IPS DF 6.9 (cell line): Measurements from ENCODE around the gene SUSD6.

Experiments
- DNase-seq: peaks from one replicate; pipeline ENCODE4 v3.0.0-alpha.2; 2013; ENCODE audit warnings: low read depth, low spot score
- H3K27ac ChIP-seq: one replicate; pipeline ENCODE4 v1.5.1; 2013; ENCODE audit warnings: low read length, control low read depth
- H3K27me3 ChIP-seq: 2 replicates; pipeline ENCODE4 v1.6.1; 2013; ENCODE audit warnings: mild to moderate bottlenecking, low read length; ENCODE audit not compliant: control insufficient read depth, insufficient read depth
- H3K36me3 ChIP-seq: 2 replicates; pipeline ENCODE4 v1.6.1; 2013; ENCODE audit warnings: low read length; ENCODE audit not compliant: control insufficient read depth, insufficient read depth
- H3K4me1 ChIP-seq: 2 replicates; pipeline ENCODE4 v1.6.1; 2013; ENCODE audit warnings: low read length; ENCODE audit not compliant: control insufficient read depth, insufficient read depth
- H3K4me3 ChIP-seq: 2 replicates; pipeline ENCODE4 v1.5.1; 2013; ENCODE audit warnings: mild to moderate bottlenecking, low read length
- H3K9me3 ChIP-seq: 2 replicates; pipeline ENCODE4 v1.6.1; 2013; ENCODE audit warnings: low read length, inconsistent platforms; ENCODE audit not compliant: control insufficient read depth, insufficient read depth
- WGBS: extraction: QIAGEN DNeasy Blood & Tissue Kit; methylation state at CpG from one replicate; pipeline ENCODE4 v1.1.7; 2013; ENCODE audit warnings: mixed read lengths, missing lambda C conversion rate; ENCODE audit not compliant: insufficient read length, insufficient coverage; 5-methylcytosine and 5-hydroxymethylcytosine counted together

Gene SUSD6, protein sequence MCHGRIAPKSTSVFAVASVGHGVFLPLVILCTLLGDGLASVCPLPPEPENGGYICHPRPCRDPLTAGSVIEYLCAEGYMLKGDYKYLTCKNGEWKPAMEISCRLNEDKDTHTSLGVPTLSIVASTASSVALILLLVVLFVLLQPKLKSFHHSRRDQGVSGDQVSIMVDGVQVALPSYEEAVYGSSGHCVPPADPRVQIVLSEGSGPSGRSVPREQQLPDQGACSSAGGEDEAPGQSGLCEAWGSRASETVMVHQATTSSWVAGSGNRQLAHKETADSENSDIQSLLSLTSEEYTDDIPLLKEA

DNA sequence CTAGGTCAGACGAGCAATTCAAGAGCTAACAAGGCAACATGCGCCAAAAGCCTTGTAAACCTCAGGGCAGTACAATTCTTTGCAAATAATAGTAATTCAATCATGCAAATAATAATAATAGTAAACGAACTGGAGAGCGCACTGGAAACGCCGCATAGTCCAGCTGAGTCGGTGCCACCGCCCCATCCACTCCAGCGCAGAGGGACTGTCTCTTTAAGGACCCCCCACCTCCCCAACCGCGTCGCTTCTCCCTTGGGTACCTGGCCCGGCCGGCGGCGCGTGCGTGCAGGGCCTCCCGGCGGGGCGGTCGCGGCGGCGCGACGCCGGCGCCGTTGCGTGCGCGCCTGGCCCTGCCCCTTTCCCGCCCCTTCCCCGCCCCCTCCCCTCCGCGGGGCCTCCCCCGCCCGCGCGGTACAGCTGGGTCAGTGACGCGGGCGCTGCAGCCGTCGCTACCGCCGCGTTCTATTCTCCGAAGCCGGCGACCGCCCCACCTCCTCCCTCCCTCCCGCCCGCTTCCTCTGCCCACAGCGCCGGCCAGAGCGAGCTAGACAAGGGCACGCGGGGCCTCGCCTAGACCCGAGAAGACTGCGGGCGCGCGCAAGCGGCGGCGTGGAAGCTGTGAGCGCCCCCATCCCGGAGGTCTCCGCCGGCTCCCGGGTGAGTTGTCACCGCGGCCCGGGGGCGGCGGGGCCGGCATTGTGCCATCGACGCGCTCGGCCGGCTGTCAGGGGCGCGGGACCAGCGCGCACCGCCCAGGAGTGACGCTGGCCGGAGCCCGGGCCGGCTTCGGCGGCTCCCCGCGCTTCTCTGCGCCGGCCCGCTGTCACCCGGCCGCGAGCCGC, at the start of gene SUSD6:
Gene SUSD6, plus strand, starts transcription at position 425 of the 842 bp plus-strand sequence. CDS start 46,997 bp downstream, outside the sequence.
- Histone ChIP-seq H3K36me3 (no peaks in the 10 kb centered on the region), H3K9me3 (no peaks in the 10 kb centered on the region), H3K27ac (no peak within 1 kb of the TSS), H3K27me3 (no peaks in the 10 kb centered on the region), H3K4me3 (peak within 1 kb of the TSS; percentile 96), H3K4me1 (peaks cover 2% of the 10 kb centered on the region; the same call in 1 of the 2 replicates)
- WGBS, result no CpG with 5 or more reads among the region's 105 CpGs
- no peak for DNase-seq

- no peak overlapping the region for H3K4me3 ChIP-seq
- DNase-seq, result no peak
- H3K4me1 ChIP-seq, result no peaks in the 10 kb centered on the region
- no peaks in the 10 kb centered on the region for H3K9me3 ChIP-seq
- H3K27ac ChIP-seq, result no peak overlapping the region
- no peaks in the 10 kb centered on the region for H3K36me3 ChIP-seq
- H3K27me3 ChIP-seq, result no peaks in the 10 kb centered on the region
Measured at GRCh38 chr14:69561893-69562292, 49.5 kb upstream of the SUSD6 start.

GRCh38 chr14:69567563-69567962, 43.8 kb upstream of the SUSD6 start:
- H3K9me3 ChIP-seq, result no peaks in the 10 kb centered on the region
- peaks cover 3% of the 10 kb centered on the region; the same call in 1 of the 2 replicates for H3K4me1 ChIP-seq
- WGBS, result no CpG with 5 or more reads among the region's 5 CpGs
- H3K36me3 ChIP-seq, result no peaks in the 10 kb centered on the region; the same call in 1 of the 2 replicates
- no peak for DNase-seq
- H3K27ac ChIP-seq, result no peak overlapping the region
- H3K4me3 ChIP-seq, result no peak overlapping the region
- peaks cover 26% of the 10 kb centered on the region for H3K27me3 ChIP-seq

- no CpG with 5 or more reads among the region's 2 CpGs for WGBS
- H3K27me3 ChIP-seq, result peaks cover 35% of the 10 kb centered on the region
- H3K4me1 ChIP-seq, result peaks cover 3% of the 10 kb centered on the region; the same call in 1 of the 2 replicates
- no peaks in the 10 kb centered on the region; the same call in 1 of the 2 replicates for H3K36me3 ChIP-seq
- no peak for DNase-seq
- H3K4me3 ChIP-seq, result no peak overlapping the region
- no peaks in the 10 kb centered on the region for H3K9me3 ChIP-seq
- H3K27ac ChIP-seq, result no peak overlapping the region
Measured at GRCh38 chr14:69569859-69570258, 41.5 kb upstream of the SUSD6 start.

DNA sequence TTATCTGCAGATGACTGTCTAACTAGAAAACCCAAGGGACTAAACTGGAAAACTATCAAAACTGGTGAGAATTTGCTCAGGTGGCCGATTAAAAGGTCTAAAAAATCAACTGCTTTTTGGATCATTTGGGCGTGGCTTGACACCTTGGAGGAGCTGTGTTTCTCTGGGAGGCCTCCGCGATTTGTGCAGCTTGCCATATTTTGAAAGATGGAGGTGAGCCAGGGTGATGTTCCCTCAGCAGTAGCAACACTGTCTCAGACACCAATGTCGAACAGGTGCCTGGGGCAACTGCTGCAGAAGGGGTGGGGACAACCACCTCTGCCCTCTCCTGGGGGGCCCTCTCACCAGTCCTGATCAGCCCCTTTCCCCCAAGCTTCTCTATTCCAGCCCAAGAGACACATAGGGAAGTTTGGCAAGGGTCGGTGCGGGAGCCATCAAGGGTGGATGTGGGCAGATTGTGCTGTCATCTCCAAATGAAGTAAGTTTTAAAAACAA, 40.5 kb upstream of the SUSD6 start:
- Histone ChIP-seq H3K9me3 (no peaks in the 10 kb centered on the region), H3K36me3 (no peaks in the 10 kb centered on the region; the same call in 1 of the 2 replicates), H3K27ac (no peak overlapping the region), H3K27me3 (peaks cover 35% of the 10 kb centered on the region), H3K4me3 (no peak overlapping the region), H3K4me1 (peaks cover 3% of the 10 kb centered on the region; the same call in 1 of the 2 replicates)
- WGBS, result no CpG with 5 or more reads among the region's 7 CpGs
- DNase-seq, result no peak

- no peaks in the 10 kb centered on the region for H3K9me3 ChIP-seq
- no peaks in the 10 kb centered on the region; the same call in 1 of the 2 replicates for H3K36me3 ChIP-seq
- H3K4me1 ChIP-seq, result peaks cover 3% of the 10 kb centered on the region; the same call in 1 of the 2 replicates
- peaks cover 35% of the 10 kb centered on the region for H3K27me3 ChIP-seq
- no peak for DNase-seq
- no CpG with 5 or more reads among the region's 62 CpGs for WGBS
- H3K4me3 ChIP-seq, result peak overlapping the region; percentile 17; the same call in 1 of the 2 replicates
- no peak overlapping the region for H3K27ac ChIP-seq
Measured at GRCh38 chr14:69571449-69572029, 39.9 kb upstream of the SUSD6 start.

DNA sequence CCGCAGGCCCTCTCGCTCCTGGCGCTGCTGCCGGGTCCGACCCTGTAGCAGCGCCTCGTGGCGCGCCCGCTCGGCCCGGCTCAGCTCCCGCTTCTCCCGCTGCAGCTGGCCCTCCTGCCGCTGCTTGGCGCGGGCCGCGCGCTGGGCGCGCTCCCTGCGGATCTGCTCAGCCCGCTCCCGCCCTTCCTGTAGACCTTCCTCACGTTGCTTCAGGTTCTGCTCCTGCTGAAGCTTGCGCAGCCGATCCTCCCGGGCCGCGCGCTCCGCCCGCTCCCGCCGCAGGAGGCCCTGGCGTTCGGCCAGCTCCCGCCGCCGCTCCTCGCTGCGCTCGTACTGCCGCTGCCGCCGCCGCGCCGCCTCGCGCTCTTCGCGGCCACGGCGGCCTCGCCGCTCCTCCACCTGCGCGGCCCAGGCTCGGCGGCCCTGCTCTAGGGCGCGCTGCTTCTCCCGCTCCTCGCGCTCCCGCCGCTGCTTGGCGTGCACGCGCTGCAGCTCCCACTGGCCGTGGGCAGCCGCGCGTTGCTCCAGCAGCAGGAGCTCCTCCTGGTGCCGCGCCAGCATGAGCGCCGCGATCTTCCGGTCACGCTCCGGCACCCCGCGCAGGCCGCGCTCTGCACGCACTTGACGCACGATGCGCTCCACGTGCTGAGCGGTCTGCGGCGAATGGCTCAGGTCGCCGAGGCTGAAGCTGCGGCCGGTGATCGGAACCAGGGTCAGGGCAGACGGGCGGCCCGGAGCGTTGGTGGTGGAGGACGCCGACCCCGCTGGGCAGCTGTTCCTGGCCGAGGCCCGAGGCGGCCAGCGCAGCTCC, 39.2 kb upstream of the SUSD6 start:
- Histone ChIP-seq H3K4me3 (peak overlapping the region; percentile 17; the same call in 1 of the 2 replicates), H3K27ac (no peak overlapping the region), H3K4me1 (peaks cover 3% of the 10 kb centered on the region; the same call in 1 of the 2 replicates), H3K9me3 (no peaks in the 10 kb centered on the region), H3K27me3 (peaks cover 35% of the 10 kb centered on the region), H3K36me3 (no peaks in the 10 kb centered on the region; the same call in 1 of the 2 replicates)
- no peak for DNase-seq
- WGBS, result no CpG with 5 or more reads among the region's 112 CpGs

DNA sequence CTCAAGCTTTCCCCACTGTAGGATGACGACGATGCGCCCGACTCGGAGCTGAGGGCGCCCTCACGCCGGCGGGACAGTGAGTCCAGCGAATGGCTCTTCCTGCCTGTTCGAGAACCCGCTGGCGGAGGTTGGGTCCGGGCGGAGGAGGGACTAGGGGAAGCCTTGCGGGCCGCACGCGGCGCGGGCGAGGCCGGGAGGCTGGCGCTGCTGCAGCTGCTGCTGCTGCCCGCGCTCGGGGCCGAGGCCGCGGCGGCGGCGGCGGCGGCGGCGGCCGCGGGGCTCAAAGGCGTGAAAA, 38.6 kb upstream of the SUSD6 start:
- no peaks in the 10 kb centered on the region; the same call in 1 of the 2 replicates for H3K36me3 ChIP-seq
- no CpG with 5 or more reads among the region's 40 CpGs for WGBS
- H3K4me3 ChIP-seq, result no peak overlapping the region
- no peak overlapping the region for H3K27ac ChIP-seq
- peaks cover 35% of the 10 kb centered on the region for H3K27me3 ChIP-seq
- DNase-seq, result no peak
- peaks cover 3% of the 10 kb centered on the region; the same call in 1 of the 2 replicates for H3K4me1 ChIP-seq
- H3K9me3 ChIP-seq, result no peaks in the 10 kb centered on the region

DNA sequence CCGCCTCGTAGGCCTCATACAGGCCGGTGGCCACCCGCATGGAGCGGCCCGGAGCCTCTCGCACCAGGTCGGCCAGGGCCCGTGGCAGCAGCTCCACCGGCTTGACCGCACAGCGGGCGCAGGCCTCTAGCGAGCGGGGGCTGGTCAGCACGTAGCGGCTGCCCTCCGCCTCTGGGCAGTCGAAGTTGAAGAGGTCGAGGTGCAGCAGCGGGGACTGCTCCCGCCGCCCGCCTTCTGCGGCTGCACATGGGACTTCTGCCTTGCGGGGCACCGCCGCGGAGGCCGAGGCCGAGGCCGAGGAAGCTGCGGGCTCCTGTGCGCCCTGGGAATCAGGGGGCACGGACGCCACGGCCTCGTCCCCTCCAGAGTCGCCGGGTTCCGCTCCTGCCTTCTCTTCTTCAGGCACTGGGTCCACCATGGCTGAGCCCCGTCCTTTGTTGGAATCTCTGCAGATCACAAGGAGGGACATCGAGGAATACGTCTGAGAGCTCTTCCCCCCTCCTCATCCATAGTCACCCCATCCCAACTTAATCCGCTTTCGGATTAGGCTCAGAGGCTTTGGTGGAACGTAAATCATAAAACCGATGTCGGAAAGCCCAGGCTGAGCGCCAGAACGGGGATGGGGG, 38.1 kb upstream of the SUSD6 start:
- no peak for DNase-seq
- H3K27ac ChIP-seq, result no peak overlapping the region
- WGBS, result no CpG with 5 or more reads among the region's 51 CpGs
- no peak overlapping the region for H3K4me3 ChIP-seq
- H3K9me3 ChIP-seq, result no peaks in the 10 kb centered on the region
- H3K27me3 ChIP-seq, result peaks cover 35% of the 10 kb centered on the region
- H3K36me3 ChIP-seq, result no peaks in the 10 kb centered on the region; the same call in 1 of the 2 replicates
- H3K4me1 ChIP-seq, result peaks cover 3% of the 10 kb centered on the region; the same call in 1 of the 2 replicates
